Type B pancreatic cell (in vitro differentiated cells): Measurements from ENCODE around the gene TWIST2. TPM values are rescaled to one million over a fixed set of nuclear protein-coding genes. Genes with fewer than 3 reads are reported as not detected.

Experiments used
- DNase-seq: peaks from one replicate; pipeline ENCODE4 v3.0.0; 2021; ENCODE audit warnings: mixed read lengths; ENCODE audit not compliant: unreplicated experiment; ENCODE audit errors: extremely low spot score
- H3K27ac Mint-ChIP-seq: 2 replicates; pipeline ENCODE4 v1.8.0; 2021; ENCODE audit warnings: mild to moderate bottlenecking, mixed read lengths
- H3K27me3 Mint-ChIP-seq: 2 replicates; pipeline ENCODE4 v1.8.0; 2021; ENCODE audit warnings: mixed read lengths
- H3K36me3 Mint-ChIP-seq: 2 replicates; pipeline ENCODE4 v1.8.0; 2021; ENCODE audit warnings: mixed read lengths
- H3K4me1 Mint-ChIP-seq: one replicate; pipeline ENCODE4 v1.8.0; 2021; ENCODE audit warnings: mixed read lengths; ENCODE audit not compliant: unreplicated experiment
- H3K4me3 Mint-ChIP-seq: 2 replicates; pipeline ENCODE4 v1.8.0; 2021; ENCODE audit warnings: mild to moderate bottlenecking, mixed read lengths
- H3K9me3 Mint-ChIP-seq: 2 replicates; pipeline ENCODE4 v1.8.0; 2021; ENCODE audit warnings: mixed read lengths
- total RNA-seq: library from RNA; stranded (reverse); gene quantifications from 2 replicates; pipeline ENCODE4 v1.2.1, GENCODE V29; 2021; ENCODE audit warnings: low replicate concordance
- TF ChIP-seq, protein P1 (sequence below): fragments of 200-600 bp; sonication (generic); conservative IDR thresholded peaks from 2 replicates; pipeline ENCODE4 v1.5.0; 2021; ENCODE audit warnings: antibody characterized with exemption, mild to moderate bottlenecking

TWIST2 gene
- total RNA-seq, 1 donor from 2014 or later, result 27.3 TPM

DNA sequence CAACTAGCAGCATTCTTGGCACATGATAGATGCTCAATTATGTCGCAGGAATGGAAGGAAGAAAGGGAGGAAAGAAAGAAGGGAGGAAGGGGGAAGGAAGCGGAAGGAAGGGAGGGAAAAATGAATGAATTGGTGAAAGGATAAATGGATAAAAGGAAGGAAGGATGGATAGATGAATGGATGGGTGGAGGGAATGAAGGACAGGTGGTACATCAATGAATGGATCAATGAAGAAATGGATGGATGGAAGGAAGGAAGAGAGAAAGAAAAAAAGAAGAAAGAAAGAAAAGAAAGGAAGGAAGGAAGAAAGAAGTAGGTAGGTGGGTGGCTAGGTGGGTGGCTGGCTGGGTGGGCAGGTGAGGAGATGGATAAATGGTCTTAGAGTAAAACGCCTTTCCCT, 56.8 kb downstream of the TWIST2 start:
- no peak for DNase-seq
- peaks cover 4% of the 10 kb centered on the region for H3K36me3 Mint-ChIP-seq

DNA sequence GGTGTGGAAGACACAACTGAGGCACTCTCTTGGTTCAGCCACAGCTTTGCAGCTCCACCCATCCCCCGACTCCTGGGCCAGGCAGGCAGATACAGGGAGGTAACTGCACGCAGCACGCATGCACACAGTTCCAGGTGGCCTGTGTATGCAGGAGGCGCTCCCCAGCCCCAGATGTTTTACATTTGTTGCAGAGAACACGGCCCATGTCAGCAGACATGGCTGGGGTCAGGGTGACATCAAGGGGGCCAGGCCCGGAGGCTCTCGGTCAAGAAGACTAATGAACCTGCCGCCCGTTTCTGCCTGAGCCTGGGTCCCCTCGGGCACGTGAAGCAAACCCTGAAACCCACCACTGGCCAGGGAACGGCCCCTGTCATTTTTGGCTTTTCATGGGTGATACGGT, 57.3 kb downstream of the TWIST2 start:
- no peak overlapping the region for H3K4me3 Mint-ChIP-seq
- H3K4me1 Mint-ChIP-seq, result peaks cover 22% of the 10 kb centered on the region
- peaks cover 4% of the 10 kb centered on the region for H3K36me3 Mint-ChIP-seq
- H3K9me3 Mint-ChIP-seq, result no peaks in the 10 kb centered on the region
- TF ChIP-seq, protein P1, sequence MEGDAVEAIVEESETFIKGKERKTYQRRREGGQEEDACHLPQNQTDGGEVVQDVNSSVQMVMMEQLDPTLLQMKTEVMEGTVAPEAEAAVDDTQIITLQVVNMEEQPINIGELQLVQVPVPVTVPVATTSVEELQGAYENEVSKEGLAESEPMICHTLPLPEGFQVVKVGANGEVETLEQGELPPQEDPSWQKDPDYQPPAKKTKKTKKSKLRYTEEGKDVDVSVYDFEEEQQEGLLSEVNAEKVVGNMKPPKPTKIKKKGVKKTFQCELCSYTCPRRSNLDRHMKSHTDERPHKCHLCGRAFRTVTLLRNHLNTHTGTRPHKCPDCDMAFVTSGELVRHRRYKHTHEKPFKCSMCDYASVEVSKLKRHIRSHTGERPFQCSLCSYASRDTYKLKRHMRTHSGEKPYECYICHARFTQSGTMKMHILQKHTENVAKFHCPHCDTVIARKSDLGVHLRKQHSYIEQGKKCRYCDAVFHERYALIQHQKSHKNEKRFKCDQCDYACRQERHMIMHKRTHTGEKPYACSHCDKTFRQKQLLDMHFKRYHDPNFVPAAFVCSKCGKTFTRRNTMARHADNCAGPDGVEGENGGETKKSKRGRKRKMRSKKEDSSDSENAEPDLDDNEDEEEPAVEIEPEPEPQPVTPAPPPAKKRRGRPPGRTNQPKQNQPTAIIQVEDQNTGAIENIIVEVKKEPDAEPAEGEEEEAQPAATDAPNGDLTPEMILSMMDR, result no peak
- no peak overlapping the region for H3K27ac Mint-ChIP-seq
- peak; percentile 74 for DNase-seq
- peaks cover 6% of the 10 kb centered on the region for H3K27me3 Mint-ChIP-seq

More for the DNA sequence above, 56.8 kb downstream of the TWIST2 start:
- H3K4me1 Mint-ChIP-seq, result peaks cover 21% of the 10 kb centered on the region
- H3K27me3 Mint-ChIP-seq, result peaks cover 9% of the 10 kb centered on the region
- H3K9me3 Mint-ChIP-seq, result no peaks in the 10 kb centered on the region
- H3K4me3 Mint-ChIP-seq, result no peak overlapping the region
- TF ChIP-seq, protein P1, result no peak
- no peak overlapping the region for H3K27ac Mint-ChIP-seq

DNA sequence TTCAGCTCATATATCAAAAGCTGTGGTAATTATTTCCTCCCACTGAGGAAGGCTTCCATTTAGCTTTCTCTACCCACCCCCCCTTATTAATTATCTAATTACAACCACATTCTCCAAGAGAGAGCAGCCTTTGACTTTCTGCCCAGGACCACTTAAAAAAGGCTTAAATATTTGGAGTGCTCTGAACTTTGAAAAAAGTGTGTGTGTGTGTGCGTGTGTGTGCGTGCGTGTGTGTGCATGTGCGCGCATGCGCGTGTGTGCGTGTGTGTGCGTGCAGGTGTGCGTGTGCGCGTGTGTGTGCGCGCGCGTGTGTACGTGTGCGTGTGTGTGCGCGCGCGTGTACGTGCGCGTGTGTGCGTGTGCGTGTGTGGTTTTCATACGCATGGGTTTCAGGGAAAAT, 57.8 kb downstream of the TWIST2 start:
- Mint-ChIP-seq H3K4me3 (no peak overlapping the region), H3K27me3 (peaks cover 3% of the 10 kb centered on the region), H3K9me3 (no peaks in the 10 kb centered on the region), H3K27ac (peak overlapping the region; percentile 62), H3K4me1 (peaks cover 21% of the 10 kb centered on the region), H3K36me3 (peaks cover 4% of the 10 kb centered on the region)
- TF ChIP-seq, protein P1, result no peak
- no peak for DNase-seq

DNA sequence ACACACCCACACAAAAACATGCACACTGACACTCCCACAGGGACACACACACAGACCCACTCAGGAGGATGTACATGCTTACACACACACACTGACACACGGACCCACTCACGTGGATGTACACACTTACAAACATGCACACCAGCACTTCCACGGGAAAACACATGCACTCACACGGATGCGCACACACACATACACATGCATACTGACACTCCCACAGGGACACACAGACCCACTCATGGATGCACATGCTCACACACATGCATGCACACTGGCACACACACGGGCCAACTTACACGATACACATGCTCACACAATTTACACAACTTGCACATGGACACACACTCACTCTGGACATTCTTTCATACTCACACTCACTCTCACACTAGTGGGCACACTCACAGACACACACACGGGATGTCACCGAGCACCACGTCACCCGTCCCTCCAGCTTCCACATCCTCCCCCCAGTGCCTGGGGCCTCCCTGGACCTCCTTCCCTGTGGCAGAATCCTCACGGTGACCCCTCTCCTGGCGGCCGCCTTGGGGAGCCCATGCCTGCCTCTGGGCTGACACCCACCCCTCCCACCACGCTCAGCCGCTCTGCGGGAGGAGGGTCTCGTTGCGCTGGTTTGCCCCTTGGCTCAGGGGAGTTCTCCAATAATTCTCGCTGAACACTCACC, 58.5 kb downstream of the TWIST2 start:
- Mint-ChIP-seq H3K36me3 (peaks cover 4% of the 10 kb centered on the region), H3K27me3 (peaks cover 3% of the 10 kb centered on the region), H3K4me3 (peak overlapping the region; percentile 18), H3K4me1 (peaks cover 19% of the 10 kb centered on the region), H3K9me3 (no peaks in the 10 kb centered on the region), H3K27ac (no peak overlapping the region)
- TF ChIP-seq, protein P1, result no peak
- no peak for DNase-seq

DNA sequence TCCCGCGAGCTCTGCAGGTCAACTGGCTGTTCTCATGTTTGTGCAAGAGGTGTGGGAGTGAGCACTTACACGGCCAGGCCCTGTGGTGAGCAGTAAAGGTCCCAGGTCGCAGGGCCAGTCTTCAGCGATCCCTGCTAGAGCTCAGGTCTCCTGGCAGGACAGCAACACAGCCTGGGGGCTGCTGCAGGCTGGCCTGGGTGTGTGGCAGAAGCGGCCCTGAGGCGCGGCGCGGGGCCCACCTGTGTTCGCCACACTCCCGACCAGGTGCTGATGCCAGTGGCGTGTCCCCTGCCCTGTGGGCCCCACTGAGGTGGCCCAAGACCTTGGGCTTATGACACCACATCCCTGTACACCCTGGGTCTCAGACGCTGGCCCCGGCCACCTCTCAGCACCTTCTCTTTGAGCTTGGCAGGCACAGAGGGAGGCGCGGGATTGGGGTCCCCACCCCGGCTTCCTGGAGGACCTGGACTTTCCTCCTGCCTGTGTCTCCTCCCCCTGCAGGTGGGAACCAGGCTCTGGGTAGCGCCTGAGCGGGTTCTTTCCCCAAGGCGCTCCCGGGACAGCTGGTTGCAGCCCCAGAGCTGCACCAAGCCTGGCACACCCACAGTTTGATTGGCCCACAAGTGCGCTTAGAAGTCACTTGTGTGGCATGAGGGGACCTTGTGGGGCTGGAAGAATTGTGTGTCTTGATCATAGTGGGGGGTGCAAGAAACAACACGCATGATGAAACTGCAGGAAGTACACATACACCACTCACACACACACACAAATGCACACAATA, 59.2 kb downstream of the TWIST2 start:
- Mint-ChIP-seq H3K4me3 (no peak overlapping the region), H3K4me1 (peaks cover 19% of the 10 kb centered on the region), H3K27ac (no peak overlapping the region), H3K27me3 (peaks cover 3% of the 10 kb centered on the region), H3K9me3 (no peaks in the 10 kb centered on the region), H3K36me3 (peaks cover 7% of the 10 kb centered on the region)
- no peak for DNase-seq
- TF ChIP-seq, protein P1, result no peak
